KMS-11 (cell line): ENCODE measurements around the gene THEM4.

Experiments
- H2AFZ ChIP-seq: fragments of 200-600 bp; sonication (generic); 2 replicates; pipeline ENCODE4 v1.6.1; 2016; ENCODE audit warnings: antibody characterized with exemption, mixed run types, low read depth
- H3K27ac ChIP-seq: fragments of 200-600 bp; sonication (generic); 2 replicates; pipeline ENCODE4 v1.6.1; 2016; ENCODE audit warnings: mild to moderate bottlenecking, mixed run types
- H3K27me3 ChIP-seq: fragments of 200-600 bp; sonication (generic); 2 replicates; pipeline ENCODE4 v1.6.1; 2017; ENCODE audit warnings: mild to moderate bottlenecking, low read depth, mixed run types, moderate library complexity; ENCODE audit not compliant: insufficient read depth
- H3K36me3 ChIP-seq: fragments of 200-600 bp; sonication (generic); 2 replicates; pipeline ENCODE4 v1.6.1; 2017; ENCODE audit warnings: mild to moderate bottlenecking, mixed run types; ENCODE audit not compliant: insufficient read depth
- H3K4me1 ChIP-seq: fragments of 200-600 bp; sonication (generic); 2 replicates; pipeline ENCODE4 v1.6.1; 2016; ENCODE audit warnings: mild to moderate bottlenecking, low read depth, mixed run types; ENCODE audit not compliant: poor library complexity, severe bottlenecking
- H3K4me2 ChIP-seq: fragments of 200-600 bp; sonication (generic); 2 replicates; pipeline ENCODE4 v1.7.0; 2016; ENCODE audit warnings: mild to moderate bottlenecking, mixed run types
- H3K4me3 ChIP-seq: fragments of 200-600 bp; sonication (generic); IDR thresholded peaks from 2 replicates; pipeline ENCODE4 v1.6.1; 2017; ENCODE audit warnings: low read depth, low read length, mixed read lengths; ENCODE audit not compliant: insufficient read depth
- H3K79me2 ChIP-seq: fragments of 200-600 bp; sonication (generic); 2 replicates; pipeline ENCODE4 v1.6.1; 2016; ENCODE audit warnings: low read depth, mixed run types; ENCODE audit not compliant: insufficient read depth
- H3K9ac ChIP-seq: fragments of 200-600 bp; sonication (generic); 2 replicates; pipeline ENCODE4 v1.6.1; 2016; ENCODE audit warnings: mild to moderate bottlenecking, mixed run types
- H4K20me1 ChIP-seq: fragments of 200-600 bp; sonication (generic); 2 replicates; pipeline ENCODE4 v1.6.1; 2016; ENCODE audit warnings: mild to moderate bottlenecking, mixed run types; ENCODE audit not compliant: insufficient read depth
- TF ChIP-seq, protein P1 (sequence below): fragments of 200-600 bp; sonication (generic); conservative IDR thresholded peaks from 2 replicates; pipeline ENCODE4 v1.6.1; 2017; ENCODE audit warnings: low read depth, mild to moderate bottlenecking, antibody characterized with exemption, low read length, moderate library complexity, mixed read lengths

The THEM4 gene

DNA sequence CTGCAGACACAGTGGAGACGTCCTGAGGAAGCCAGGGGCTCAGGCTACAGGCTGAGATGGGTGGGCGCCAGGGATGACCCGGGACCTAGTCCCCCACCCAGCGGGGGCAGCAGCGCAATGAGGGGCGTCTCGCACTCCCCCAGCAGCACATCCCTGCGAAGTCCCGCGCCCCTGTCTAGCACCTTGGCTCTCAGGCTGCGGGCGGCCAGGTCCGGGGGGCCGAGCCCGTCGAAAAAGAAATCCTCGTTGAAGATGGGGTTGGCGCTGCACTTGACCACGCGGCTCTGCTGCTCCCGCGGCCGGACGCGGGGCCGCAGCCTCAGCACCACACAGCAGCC is 71.5 kb downstream of the THEM4 start:
- H4K20me1 ChIP-seq, result no peaks in the 10 kb centered on the region
- TF ChIP-seq, protein P1, sequence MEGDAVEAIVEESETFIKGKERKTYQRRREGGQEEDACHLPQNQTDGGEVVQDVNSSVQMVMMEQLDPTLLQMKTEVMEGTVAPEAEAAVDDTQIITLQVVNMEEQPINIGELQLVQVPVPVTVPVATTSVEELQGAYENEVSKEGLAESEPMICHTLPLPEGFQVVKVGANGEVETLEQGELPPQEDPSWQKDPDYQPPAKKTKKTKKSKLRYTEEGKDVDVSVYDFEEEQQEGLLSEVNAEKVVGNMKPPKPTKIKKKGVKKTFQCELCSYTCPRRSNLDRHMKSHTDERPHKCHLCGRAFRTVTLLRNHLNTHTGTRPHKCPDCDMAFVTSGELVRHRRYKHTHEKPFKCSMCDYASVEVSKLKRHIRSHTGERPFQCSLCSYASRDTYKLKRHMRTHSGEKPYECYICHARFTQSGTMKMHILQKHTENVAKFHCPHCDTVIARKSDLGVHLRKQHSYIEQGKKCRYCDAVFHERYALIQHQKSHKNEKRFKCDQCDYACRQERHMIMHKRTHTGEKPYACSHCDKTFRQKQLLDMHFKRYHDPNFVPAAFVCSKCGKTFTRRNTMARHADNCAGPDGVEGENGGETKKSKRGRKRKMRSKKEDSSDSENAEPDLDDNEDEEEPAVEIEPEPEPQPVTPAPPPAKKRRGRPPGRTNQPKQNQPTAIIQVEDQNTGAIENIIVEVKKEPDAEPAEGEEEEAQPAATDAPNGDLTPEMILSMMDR, result no peak
- no peak overlapping the region for H3K4me3 ChIP-seq
- no peak overlapping the region for H3K27ac ChIP-seq
- H3K4me1 ChIP-seq, result peaks cover 39% of the 10 kb centered on the region
- H3K9ac ChIP-seq, result no peak overlapping the region
- no peaks in the 10 kb centered on the region for H3K36me3 ChIP-seq
- no peak overlapping the region; the same call in 1 of the 2 replicates for H3K4me2 ChIP-seq
- H3K79me2 ChIP-seq, result no peaks in the 10 kb centered on the region
- peak overlapping the region; percentile 24; the same call in 1 of the 2 replicates for H2AFZ ChIP-seq
- H3K27me3 ChIP-seq, result peaks cover 14% of the 10 kb centered on the region

DNA sequence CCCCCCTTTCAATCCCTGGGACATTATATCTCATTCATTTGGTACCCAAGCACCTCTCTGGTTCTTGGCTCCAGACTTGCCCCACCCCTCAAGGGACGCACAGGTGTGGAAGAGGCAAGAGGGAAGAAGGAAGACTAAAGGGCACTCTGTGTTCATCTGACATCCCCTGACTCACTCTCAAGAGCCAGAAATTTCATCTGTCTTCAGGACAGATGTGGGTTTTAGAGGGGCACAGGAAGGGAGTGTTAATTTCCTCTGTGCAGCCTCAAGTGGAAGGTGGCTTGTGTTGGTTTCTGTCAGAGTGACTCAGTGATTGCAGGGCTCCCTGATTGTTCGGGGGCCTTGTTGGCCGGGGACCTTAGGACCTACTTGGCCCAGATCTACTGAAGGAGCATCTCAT is 72.1 kb downstream of the THEM4 start:
- TF ChIP-seq, protein P1, result no peak
- Histone ChIP-seq H3K4me1 (peaks cover 39% of the 10 kb centered on the region), H3K79me2 (no peaks in the 10 kb centered on the region), H3K4me2 (peak overlapping the region; percentile 43), H3K4me3 (no peak overlapping the region), H4K20me1 (no peaks in the 10 kb centered on the region), H3K27ac (no peak overlapping the region), H3K27me3 (peaks cover 14% of the 10 kb centered on the region), H2AFZ (peak overlapping the region; percentile 2), H3K36me3 (no peaks in the 10 kb centered on the region), H3K9ac (no peak overlapping the region)

DNA sequence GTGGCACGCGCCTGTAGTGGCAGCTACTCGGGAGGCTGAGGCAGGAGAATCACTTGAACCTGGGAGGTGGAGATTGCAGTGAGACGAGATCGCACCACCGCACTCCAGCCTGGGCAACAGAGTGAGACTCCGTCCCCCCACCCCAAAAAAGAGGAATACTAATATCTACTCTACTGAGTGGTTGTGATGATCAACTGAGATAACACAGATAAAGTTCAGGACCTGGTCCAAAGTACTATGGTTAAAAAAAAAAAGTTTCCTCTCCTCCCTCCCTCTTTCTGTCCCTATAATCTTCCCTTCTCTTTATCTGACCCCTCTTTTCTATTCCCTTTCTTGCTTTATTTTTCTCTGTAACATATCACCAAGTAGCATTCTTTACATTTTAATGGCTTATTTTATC is 73.7 kb downstream of the THEM4 start:
- Histone ChIP-seq H3K4me2 (peak overlapping the region; percentile 6; the same call in 1 of the 2 replicates), H3K79me2 (no peaks in the 10 kb centered on the region), H2AFZ (no peak overlapping the region), H3K9ac (no peak overlapping the region), H3K36me3 (no peaks in the 10 kb centered on the region), H3K4me3 (no peak overlapping the region), H3K27me3 (peaks cover 14% of the 10 kb centered on the region), H3K4me1 (peaks cover 46% of the 10 kb centered on the region), H3K27ac (no peak overlapping the region), H4K20me1 (no peaks in the 10 kb centered on the region)
- TF ChIP-seq, protein P1, result no peak

- Histone ChIP-seq H3K4me1 (peaks cover 49% of the 10 kb centered on the region), H2AFZ (no peak overlapping the region), H3K27ac (no peak overlapping the region), H3K36me3 (no peaks in the 10 kb centered on the region), H4K20me1 (no peaks in the 10 kb centered on the region), H3K79me2 (no peaks in the 10 kb centered on the region), H3K4me3 (no peak overlapping the region), H3K9ac (no peak overlapping the region), H3K27me3 (peaks cover 14% of the 10 kb centered on the region), H3K4me2 (no peak overlapping the region; the same call in 1 of the 2 replicates)
- TF ChIP-seq, protein P1, result no peak
Measured at GRCh38 chr1:151834239-151834638, 75.1 kb downstream of the THEM4 start.
